Loucy (cell line): ENCODE measurements around the gene HS6ST3.
"Not testable (repeated sequence)": the region's sequence is repeated elsewhere in the genome, so short reads cannot be mapped to it uniquely, and the experiment has no call there.

Experiments
- H2AFZ ChIP-seq: fragments of 200-600 bp; sonication (generic); 2 replicates; pipeline ENCODE4 v1.6.0; 2016; ENCODE audit warnings: antibody characterized with exemption, mild to moderate bottlenecking, low read length, moderate library complexity
- H3F3A ChIP-seq: fragments of 200-600 bp; 2 replicates; pipeline ENCODE4 v1.6.0; 2016; ENCODE audit warnings: antibody characterized with exemption, low read depth, mild to moderate bottlenecking
- H3K27me3 ChIP-seq: fragments of 200-600 bp; sonication (generic); 2 replicates; pipeline ENCODE4 v1.6.1; 2014; ENCODE audit warnings: low read length, mild to moderate bottlenecking; ENCODE audit not compliant: insufficient read depth, poor library complexity, severe bottlenecking
- H3K36me3 ChIP-seq: fragments of 200-600 bp; sonication (generic); 2 replicates; pipeline ENCODE4 v1.6.1; 2016; ENCODE audit warnings: low read length; ENCODE audit not compliant: insufficient read depth
- H3K4me1 ChIP-seq: fragments of 200-600 bp; sonication (generic); 2 replicates; pipeline ENCODE4 v1.5.1; 2014; ENCODE audit warnings: low read length, mild to moderate bottlenecking; ENCODE audit not compliant: insufficient read depth, poor library complexity, severe bottlenecking
- H3K4me2 ChIP-seq: fragments of 200-600 bp; sonication (generic); 2 replicates; pipeline ENCODE4 v1.6.0; 2014; ENCODE audit warnings: antibody characterized with exemption, low read length, low read depth, mild to moderate bottlenecking; ENCODE audit not compliant: poor library complexity, severe bottlenecking
- H3K4me3 ChIP-seq: fragments of 200-600 bp; sonication (generic); 2 replicates; pipeline ENCODE4 v1.5.1; 2014; ENCODE audit warnings: low read length, mild to moderate bottlenecking, mixed read lengths; ENCODE audit not compliant: poor library complexity, severe bottlenecking
- H3K79me2 ChIP-seq: fragments of 200-600 bp; sonication (generic); 2 replicates; pipeline ENCODE4 v1.6.1; 2014; ENCODE audit warnings: low read length; ENCODE audit not compliant: insufficient read depth
- H3K9ac ChIP-seq: fragments of 200-600 bp; sonication (generic); 2 replicates; pipeline ENCODE4 v1.6.0; 2014; ENCODE audit warnings: mild to moderate bottlenecking, low read depth, low read length, moderate library complexity; ENCODE audit not compliant: poor library complexity, severe bottlenecking
- H3K9me2 ChIP-seq: fragments of 200-600 bp; sonication (generic); replicated peaks from 2 replicates; pipeline ENCODE4 v1.6.1; 2016; ENCODE audit warnings: low read depth, low read length, mixed read lengths
- H3K9me3 ChIP-seq: fragments of 200-600 bp; sonication (generic); 2 replicates; pipeline ENCODE4 v1.6.1; 2014; ENCODE audit warnings: mild to moderate bottlenecking, antibody characterized with exemption, low read length, low read depth; ENCODE audit not compliant: insufficient read depth
- H4K20me1 ChIP-seq: fragments of 200-600 bp; sonication (generic); 2 replicates; pipeline ENCODE4 v1.6.0; 2014; ENCODE audit warnings: antibody characterized with exemption, low read length, mild to moderate bottlenecking; ENCODE audit not compliant: insufficient read depth, poor library complexity, severe bottlenecking
- CTCF ChIP-seq: fragments of 200-600 bp; sonication (generic); conservative IDR thresholded peaks from 2 replicates; pipeline ENCODE4 v1.5.1; 2014; ENCODE audit warnings: mild to moderate bottlenecking, antibody characterized with exemption, low read length
- EZH2phosphoT487 ChIP-seq: fragments of 200-600 bp; IDR thresholded peaks from 2 replicates; pipeline ENCODE4 v1.6.1; 2018; ENCODE audit warnings: antibody characterized with exemption, mild to moderate bottlenecking, moderate library complexity, borderline replicate concordance

Gene HS6ST3

GRCh38 chr13:96771486-96772367 lies 681.8 kb downstream of the HS6ST3 start:
- Histone ChIP-seq H3K79me2 (no peaks in the 10 kb centered on the region), H3K9ac (no peak overlapping the region), H3F3A (no peaks in the 10 kb centered on the region), H3K9me2 (no peaks in the 10 kb centered on the region), H3K9me3 (no peaks in the 10 kb centered on the region; the same call in 1 of the 2 replicates), H3K27me3 (no peaks in the 10 kb centered on the region), H3K4me3 (no peak overlapping the region), H3K4me2 (no peak overlapping the region), H3K36me3 (no peaks in the 10 kb centered on the region), H4K20me1 (no peaks in the 10 kb centered on the region), H3K4me1 (no peaks in the 10 kb centered on the region), H2AFZ (no peak overlapping the region)
- TF ChIP-seq CTCF (no peak), EZH2phosphoT487 (no peak)

GRCh38 chr13:96772426-96772825 lies 682.5 kb downstream of the HS6ST3 start:
- Histone ChIP-seq H3K4me1 (no peaks in the 10 kb centered on the region), H3K4me2 (no peak overlapping the region), H3K9me2 (no peaks in the 10 kb centered on the region), H3K9me3 (no peaks in the 10 kb centered on the region; the same call in 1 of the 2 replicates), H3K9ac (no peak overlapping the region), H2AFZ (no peak overlapping the region), H3K36me3 (no peaks in the 10 kb centered on the region), H4K20me1 (no peaks in the 10 kb centered on the region), H3K4me3 (no peak overlapping the region), H3K79me2 (no peaks in the 10 kb centered on the region), H3K27me3 (no peaks in the 10 kb centered on the region), H3F3A (no peaks in the 10 kb centered on the region)
- TF ChIP-seq CTCF: no peak
- TF ChIP-seq EZH2phosphoT487: no peak

GRCh38 chr13:96778302-96778701 lies 688.4 kb downstream of the HS6ST3 start:
- not testable (repeated sequence) for H3K4me1 ChIP-seq, H2AFZ ChIP-seq, H3K79me2 ChIP-seq, H3K4me3 ChIP-seq, H4K20me1 ChIP-seq, H3K4me2 ChIP-seq, H3K27me3 ChIP-seq, H3F3A ChIP-seq, H3K9me2 ChIP-seq, H3K9me3 ChIP-seq, H3K9ac ChIP-seq, H3K36me3 ChIP-seq

- Histone ChIP-seq H2AFZ (no peak overlapping the region), H3F3A (no peaks in the 10 kb centered on the region), H3K9me3 (no peaks in the 10 kb centered on the region), H3K27me3 (no peaks in the 10 kb centered on the region), H4K20me1 (no peaks in the 10 kb centered on the region), H3K79me2 (no peaks in the 10 kb centered on the region), H3K4me1 (no peaks in the 10 kb centered on the region), H3K4me2 (no peak overlapping the region), H3K36me3 (no peaks in the 10 kb centered on the region), H3K9me2 (no peaks in the 10 kb centered on the region), H3K9ac (no peak overlapping the region), H3K4me3 (no peak overlapping the region)
- TF ChIP-seq EZH2phosphoT487: no peak
- no peak for TF ChIP-seq CTCF
Observed at GRCh38 chr13:96779691-96780090, 689.8 kb downstream of the HS6ST3 start.
